ENCODE data around the gene PROM1.

Gene PROM1

DNA sequence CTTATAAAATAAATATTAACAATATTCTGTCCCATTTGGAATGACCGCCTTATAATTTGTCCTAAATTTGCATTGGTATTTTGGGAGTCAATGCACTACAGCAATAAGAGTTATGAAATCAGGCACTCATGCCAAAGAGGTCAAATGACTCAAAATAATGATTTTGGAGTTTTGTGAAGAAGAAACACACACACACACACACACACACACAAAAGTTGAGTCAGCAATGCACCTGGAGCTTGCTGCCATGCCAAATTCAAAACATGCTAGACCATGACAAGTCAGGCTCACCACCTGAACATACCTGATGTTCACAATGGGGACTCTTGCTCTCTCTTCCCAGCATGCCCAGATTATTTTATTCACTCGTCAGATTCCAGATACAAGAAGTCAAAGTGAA is 56.7 kb downstream of the PROM1 start:
- DNase-seq (ENCODE audit: low spot score) = no peak

DNA sequence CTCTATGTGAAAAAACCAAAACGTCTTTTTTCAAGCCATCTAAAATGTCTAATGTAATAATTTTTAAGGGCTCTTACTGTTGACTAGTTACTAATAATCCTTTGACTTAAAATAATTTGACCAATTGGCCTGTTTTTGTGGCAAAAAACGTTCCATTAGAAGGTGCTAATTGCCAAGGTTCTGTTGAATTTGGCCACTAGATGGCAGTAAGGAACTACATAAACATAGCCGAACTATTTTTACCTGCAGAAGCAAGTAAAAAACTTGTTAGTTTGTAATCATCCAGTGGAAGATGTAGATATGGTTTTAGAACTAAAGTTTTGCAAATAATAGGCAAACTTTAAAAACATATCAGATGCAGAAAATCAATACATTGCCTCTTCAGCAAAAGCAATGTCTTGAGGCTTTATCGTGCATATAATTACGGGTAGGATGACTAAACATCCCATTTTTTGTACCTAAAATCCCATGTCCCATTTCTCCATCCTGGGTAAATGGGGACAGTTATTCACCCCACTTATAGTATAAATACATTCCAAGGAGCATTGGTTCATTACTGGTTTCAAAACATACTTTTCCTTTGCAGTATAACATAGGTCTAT is 57.6 kb downstream of the PROM1 start:
- peak; percentile 63 for DNase-seq (ENCODE audit: low spot score)

DNA sequence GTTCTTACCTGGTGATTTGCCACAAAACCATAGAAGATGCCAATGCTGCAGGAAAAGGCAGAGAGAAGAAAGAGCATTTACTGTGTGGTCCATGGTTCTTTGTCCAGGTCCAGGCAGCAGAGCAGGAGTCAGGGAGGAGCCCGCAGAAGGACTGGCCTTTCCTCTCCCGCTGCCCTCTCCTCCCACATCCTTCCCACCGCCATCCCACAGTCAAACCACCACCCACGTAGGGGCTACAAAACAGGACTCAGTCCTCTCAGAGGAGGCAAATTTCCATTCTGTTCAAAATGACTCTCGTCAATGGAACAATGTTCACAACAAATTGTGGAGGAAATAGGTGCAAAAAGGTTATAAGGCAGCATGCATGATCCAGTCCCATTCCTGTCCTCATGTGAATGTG is 58.6 kb downstream of the PROM1 start:
- no peak for DNase-seq (ENCODE audit: low spot score)

DNA sequence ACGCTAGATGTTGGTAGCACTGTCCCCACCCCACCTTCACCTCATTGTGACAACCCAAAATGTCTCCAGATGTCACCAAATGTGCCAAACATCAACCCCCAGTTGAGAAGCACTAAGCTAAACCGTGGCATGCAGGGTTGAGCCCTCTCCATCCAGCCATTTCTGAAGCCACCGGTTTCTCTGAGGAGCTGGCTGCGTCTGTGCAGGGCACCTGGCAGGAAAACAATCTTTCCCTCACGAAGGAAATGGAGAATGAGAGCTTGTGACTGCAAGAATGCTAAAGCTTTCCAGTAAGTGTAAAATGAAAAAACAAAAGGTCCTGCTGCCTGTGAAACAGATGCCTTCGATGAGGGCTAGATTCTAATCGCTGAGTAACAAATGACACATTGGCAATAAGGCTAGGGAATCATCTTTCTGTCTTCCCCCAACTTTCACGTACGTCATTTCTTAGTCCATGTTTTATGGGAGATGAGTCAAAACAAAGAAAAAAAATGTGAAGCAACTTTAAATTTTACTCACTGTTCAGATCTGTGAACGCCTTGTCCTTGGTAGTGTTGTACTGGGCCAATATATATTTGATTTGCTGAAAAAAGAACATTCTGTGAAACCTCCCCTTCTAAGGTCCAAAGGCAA is 59.9 kb downstream of the PROM1 start:
- DNase-seq (ENCODE audit: low spot score) = no peak

DNA sequence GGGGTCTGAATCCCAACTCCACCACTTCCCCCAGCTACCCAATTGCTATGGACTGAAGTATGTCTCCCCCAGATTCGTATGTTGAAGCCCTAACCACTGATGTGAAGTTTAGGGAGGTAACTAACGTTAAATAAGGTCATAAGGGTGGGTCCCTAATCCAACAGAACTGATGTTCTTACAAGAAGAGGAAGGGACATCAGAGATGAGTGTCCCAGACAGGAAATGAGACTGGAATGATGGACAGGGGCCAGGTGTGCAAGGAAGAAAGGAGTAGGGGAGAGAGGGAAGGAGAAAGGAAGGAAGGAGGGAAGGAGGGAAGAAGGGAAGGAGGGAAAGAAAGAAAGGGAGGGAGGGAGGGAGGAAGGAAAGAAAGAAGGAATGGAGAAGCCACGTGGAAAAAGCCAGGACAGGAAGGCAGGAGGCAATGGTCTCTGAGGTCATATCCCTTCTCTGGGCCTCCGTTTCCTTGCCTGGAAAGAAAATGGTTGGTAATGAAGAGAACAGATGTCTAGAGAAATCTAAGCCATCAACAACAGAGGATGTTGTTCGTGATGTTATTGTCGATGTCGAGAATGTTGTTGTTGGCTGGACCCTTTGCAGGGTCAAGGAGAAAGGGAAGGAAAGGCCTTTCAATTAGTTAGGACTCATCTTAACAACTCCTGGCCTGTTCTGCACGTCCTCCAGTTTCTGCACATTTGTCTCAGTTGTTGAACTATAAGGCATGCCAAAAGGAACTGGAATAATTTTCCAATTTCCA is 61.8 kb downstream of the PROM1 start:
- no peak for DNase-seq (ENCODE audit: low spot score)

DNA sequence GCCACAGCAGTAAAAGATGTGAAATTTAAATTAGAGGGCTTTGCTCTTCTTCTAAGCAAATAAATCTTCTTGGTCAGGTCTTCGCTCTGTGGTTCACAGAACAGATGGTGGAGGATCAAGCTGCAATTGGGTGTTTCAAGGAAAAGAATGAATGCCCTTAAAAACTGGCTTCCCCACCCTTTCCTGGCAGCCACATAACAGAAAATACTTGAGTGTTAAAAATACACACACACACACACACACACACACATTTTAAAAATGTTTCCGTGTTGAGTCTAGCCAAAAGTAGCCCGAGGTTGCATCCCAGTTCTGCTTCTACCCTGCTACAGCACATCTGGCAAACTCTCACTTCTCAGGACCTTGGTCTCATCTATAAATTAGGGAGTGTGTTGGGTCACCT is 64.2 kb downstream of the PROM1 start:
- no peak for DNase-seq (ENCODE audit: low spot score)

DNA sequence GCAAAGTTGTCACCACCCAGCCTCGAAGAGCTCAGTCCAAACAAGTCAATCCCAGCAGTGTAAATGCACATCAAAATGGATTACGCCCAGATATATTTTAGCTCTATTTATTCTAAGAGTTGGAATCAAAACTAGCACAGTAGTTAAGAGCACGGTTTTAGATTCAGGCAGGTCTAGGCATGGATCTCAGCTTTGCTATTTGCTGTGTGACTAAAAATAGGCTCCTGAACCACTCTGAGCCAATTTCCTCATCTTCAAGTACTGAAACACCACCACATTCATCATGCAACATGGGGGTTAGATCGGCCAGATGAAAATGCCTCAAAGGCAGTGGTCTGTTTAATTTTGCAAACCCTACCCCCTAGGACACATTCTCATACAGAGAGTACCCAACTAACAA is 65.0 kb downstream of the PROM1 start:
- DNase-seq (ENCODE audit: low spot score) = no peak

DNA sequence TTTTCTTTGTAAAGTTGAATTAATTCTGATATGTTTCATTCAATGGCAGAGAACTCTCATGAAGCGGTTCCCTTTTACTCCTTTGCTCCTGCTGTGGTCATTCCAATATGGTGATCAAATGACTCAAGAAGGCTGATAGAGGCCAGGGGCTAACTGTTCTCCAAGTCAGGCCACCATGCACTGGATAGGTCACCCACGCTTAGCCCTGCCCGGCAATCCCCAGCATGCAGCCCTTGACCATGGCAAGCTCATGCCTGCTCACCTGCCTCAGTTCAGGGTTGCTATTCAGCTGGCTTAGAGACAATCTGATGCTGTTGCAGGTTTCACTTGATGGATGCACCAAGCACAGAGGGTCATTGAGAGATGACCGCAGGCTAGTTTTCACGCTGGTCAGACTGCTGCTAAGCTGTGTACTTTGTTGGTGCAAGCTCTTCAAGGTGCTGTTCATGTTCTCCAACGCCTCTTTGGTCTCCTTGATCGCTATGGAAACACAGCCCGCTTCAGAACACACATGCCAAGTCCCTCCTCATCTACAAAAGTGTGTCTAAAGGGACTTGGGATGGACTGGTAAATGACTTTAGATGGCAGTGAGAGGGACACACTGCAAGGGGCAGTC is 65.7 kb downstream of the PROM1 start:
- no peak for DNase-seq (ENCODE audit: low spot score)

DNA sequence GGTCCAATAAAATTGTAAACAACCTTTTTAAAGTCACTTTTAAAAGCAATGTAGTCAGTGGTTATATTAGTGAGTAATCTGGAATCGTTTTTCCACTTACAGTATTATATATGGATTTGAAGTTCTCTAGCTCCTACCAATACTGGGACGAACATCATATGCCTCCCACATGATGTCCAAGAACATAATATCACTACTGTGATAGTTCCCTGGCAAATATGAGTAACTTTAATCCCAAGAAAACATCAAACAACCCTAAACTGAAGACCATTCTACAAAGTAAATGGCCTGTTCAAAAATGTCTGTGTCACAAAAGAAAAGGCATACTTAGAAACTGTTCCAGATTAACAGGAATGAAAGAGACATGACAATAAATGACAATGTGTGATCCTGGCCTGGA is 67.3 kb downstream of the PROM1 start:
- no peak for DNase-seq (ENCODE audit: low spot score)

DNA sequence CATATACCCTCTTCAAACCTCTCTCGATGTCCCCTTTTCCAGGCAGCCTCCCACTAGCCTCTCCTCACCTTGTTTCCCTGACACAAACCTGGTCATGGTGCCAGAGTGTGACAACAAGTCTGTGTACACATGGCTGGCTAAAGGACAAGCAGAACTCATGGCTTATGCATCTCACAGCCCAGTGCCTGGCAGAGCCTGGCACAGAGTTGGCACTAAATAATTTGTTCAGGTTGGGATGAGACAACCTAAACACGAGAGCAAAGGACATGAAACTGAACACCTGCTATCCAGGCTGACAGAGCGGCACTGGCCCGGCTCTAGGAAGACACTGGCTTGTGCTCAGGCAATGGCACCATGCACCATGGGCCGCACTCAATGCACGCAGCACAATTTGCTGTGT is 72.7 kb downstream of the PROM1 start:
- no peak for DNase-seq (ENCODE audit: low spot score)

DNA sequence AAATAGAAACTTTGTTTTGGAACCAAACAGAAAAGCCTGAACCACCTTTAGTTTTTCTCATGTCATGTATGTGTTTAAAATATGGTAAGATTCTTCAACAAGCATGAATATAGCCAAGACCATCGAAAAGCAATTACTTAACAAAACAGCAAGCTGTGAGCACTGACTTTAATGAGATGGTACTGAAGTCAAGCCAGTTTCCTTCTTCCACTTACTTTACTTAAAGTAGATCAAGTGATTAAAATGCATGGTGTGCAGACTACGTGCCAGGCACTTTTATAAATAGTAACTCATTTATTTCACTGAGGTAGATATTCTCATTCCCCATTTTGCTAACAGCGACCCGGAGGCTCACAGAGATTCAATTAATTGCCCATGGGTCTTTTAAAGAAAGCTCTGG is 74.7 kb downstream of the PROM1 start:
- no peak for DNase-seq (ENCODE audit: low spot score)

DNA sequence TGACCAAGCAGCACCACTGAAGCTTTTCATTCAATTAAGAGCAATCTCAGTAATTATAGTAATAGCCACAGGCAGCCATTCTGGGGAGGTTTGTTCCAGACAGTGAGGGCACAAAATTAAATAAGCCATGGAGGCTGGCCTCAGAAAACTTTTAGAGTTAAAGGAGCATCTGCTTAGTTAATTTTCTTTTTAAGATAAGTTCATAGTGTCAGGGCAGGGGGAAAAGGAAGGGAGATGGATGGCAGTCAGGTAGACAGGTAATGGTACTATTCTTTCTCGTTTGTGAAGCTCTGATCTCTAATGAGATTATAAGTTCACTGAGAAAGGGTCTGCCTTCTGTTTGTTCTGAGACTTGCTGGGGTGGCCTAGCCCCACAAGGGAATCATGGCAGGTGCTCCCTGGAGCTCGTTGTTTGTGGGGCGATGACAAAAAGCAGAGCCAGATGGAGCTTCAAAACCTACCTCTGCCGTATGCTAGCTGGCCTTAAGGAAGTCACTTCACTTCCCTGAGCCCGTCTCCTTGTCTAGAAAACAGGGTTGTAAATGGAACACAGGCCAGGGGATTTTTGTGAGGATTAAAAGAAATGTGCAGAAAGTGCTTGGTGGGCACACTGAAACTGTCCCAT is 76.2 kb downstream of the PROM1 start:
- no peak for DNase-seq (ENCODE audit: low spot score)

DNA sequence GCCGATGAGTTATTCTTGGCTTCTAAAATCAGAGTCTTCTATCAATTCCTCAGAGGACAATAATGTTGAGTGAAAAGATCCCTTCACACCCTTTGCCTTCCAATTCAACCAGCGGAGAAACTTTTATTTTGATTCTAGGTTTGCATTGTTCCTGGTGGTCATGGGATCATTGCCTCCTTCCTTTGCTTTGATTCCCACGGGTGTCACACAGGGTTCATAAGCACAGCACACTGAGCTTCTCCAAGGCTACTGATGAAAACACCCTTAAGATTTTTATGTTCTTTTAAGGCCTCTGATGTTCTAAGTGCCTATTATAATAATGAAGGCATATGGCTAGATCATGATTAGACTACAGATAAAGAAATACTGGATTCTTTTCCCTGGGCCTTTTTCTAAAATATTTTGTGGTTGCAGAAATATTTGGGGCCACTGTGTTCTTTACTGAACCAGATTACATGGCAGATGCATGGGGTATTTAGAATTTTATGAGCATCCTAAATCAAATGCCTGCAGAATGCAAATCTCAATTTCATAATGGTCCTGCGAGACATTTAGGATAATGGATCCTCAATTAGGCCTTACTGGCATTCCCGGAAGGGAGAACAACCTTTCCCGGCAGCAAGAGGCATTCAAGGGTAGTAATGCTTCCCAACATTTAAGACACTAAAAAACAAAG is 76.9 kb downstream of the PROM1 start:
- no peak for DNase-seq (ENCODE audit: low spot score)

DNA sequence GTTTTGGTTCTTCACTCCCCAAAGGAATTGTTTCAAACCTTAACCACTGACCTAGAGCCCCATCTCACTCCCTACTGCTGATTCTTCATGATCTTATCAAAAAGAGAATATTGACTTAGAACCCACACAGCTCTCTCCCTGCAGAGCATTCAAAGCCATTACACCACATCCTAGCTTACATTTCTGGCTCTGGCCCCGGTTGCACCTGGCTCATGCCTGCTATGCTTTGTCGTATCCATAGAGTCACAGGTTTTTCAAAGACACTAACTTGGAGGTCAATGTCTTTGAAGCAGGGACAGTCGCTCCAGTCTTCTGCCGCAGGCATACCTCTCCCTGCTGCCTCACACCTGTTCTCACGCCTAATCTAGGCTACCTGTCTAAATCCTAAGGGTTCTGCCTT is 78.1 kb downstream of the PROM1 start:
- no peak for DNase-seq (ENCODE audit: low spot score)

DNA sequence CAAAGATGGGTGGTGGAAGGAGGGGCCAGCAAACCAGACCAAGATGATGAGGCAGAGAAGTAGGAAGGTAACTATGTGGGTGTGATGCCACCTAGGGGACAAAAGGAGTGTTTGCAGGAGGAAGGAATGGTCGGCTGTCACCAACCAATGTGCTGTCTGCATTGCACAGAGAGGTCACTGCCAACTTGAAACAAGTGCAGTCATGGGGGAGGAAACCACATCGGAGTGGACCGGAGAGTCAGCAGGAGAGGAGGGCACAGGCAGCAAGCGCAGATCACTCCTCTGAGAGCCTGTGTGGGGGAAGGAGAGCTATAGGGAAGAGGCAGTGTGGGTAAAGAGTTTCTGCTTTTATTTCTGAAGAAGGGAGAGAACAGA is 82.4 kb downstream of the PROM1 start:
- DNase-seq (ENCODE audit: low spot score) = peak; percentile 90

DNA sequence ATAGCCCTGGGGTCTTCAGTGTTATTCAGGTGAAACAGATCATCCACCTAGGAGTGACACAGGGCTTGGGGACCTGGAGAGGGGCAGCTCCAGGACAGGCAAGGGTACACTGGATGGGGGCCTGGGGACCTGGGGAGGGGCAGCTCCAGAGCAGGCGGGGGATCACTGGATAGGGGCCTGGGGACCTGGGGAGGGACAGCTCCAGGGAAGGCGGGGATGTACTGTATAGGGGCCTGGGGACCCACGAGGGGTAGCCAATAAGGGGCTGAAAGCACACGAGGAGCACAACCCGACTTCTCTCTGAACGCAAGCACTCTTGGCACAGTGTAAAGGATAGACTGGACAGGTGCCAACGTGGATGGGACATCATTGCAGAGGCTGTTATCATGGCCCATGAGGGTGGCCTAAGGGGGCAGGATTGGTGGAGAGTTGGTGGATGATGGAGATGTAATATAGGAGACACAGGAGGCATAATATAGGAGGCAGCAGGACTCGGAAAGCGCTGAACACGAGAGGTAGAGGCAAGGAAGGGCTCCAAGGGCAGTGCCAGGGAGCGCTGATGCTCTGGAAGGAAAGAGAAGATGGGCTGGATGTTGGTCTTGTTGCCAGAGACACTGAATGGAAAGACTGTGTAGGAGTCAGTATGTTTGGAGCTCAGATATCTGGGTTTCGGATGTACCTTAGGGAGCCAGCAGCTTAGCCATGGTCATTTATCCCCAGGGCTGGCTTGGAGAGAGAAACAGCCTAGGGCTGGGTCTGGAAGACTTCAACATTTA is 82.9 kb downstream of the PROM1 start:
- no peak for DNase-seq (ENCODE audit: low spot score)

DNA sequence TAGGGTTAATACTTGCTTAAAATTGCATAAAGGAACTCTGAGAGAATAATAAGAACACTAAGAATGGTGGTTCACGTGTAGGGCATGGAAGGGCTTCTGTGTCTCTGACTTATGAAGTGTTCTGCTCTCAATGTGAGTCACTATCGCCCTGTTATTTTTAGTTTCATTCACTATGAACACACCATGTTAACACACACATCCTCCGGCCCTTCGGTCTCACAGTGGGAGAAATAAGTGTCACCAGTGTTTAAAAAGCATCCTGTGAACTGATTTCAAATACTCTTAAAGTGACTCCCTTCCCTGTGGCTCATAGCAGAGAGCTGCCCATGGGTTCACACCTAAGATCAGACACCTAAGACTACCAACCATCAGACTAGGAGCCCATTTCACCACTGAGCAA is 87.0 kb downstream of the PROM1 start:
- no peak for DNase-seq (ENCODE audit: low spot score)

DNA sequence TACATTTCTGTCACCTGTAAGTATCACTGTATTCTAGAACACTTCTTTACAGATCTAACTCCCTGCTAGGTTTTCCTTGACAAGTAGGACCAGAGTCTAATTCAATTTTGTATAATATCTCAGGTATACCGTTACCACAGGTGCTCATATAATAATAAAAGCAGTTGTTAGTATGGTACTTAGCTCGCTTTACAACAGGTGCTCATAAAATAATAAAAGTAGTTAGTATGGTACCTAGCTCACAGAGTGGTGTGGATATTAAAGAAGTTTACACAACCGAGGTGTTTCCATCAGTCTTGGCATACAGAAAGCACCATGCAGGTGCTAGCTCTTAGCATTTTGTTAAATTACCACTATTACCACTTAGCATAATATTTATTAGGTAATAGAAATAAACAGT is 88.0 kb downstream of the PROM1 start:
- no peak for DNase-seq (ENCODE audit: low spot score)

DNA sequence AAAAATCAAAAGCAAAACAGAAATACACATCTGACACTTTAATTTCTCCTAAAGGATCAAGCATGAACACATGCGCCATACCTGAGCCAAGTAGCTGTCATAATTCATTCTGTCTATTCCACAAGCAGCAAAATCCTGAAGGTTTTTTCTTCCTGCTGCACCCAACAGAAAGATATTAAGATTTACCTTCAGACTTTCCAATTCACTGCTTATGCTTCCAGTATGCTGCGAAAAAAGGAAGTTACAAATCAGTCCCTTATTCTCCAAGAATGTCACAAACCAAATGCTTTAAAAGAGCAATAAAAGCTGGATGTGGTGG is 91.7 kb downstream of the PROM1 start:
- no peak for DNase-seq (ENCODE audit: low spot score)

DNA sequence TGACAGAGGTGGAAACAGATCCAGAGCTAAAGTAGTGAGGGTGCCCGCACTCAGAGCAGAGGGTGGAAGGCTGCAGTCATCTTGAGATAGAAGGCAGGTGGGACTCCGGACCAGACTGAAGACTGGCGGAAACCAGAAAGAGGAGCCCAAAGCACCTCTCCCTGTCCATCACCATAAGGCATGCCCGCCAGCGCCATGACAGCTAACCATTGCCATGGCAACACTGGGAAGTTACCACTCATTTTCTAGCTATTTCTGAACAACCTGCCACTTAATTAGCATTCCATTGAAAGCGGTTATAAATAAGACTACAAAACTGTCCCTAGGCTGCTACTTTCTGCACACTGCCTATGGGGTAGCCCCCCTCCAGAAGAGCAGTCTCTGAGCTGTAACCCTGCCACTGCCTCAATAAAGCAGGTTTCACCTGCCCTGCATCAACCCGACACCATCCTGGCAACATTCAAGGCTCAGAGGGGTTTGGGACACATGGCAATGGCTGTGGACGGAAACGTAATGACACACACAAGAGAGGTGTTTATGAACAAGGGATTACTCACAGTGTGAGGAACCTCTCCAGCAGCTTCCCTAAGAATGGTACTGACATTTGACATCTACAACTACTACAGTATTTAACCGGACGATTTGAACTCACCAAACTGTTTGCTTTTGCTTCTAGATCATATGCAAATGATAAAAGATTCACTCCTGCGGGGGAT is 93.1 kb downstream of the PROM1 start:
- no peak for DNase-seq (ENCODE audit: low spot score)

DNA sequence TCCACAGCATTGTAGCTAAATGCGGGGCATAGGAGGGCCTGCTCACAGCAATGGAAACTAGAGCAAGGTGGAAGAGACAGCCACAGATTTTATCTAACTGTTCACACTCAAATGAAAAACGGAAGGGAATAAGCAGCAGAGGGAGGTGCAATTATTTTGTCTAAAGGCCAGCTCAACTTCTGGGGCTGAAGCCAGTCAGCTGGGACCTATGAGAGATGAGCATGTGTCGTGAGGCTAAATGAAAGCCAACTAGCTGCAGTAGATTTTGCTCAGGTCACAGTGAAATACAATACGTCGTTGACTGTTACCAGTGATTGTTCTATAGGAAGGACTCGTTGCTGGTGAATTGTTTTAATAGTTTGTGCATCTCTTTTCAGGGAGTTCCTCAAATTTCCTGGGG is 94.4 kb downstream of the PROM1 start:
- no peak for DNase-seq (ENCODE audit: low spot score)
